HepG2 (cell line): ENCODE results near the gene SNAPC4. TPM values are rescaled to one million over a fixed set of nuclear protein-coding genes. Genes with fewer than 3 reads are reported as not detected.

ENCODE experiments used
- ATAC-seq: fragments of 200-7000 bp; cut with Tn5 transposase; 3 replicates; pipeline ENCODE4 v1.9.1; 2020; ENCODE audit warnings: mild to moderate bottlenecking, moderate library complexity
- BruUV-seq: library from RNA; stranded (reverse); fragments of 400-500 nt; replicated peaks from 2 replicates; lab custom pipeline; 2021; lab: Mats Ljungman, UMichigan
- CTCF ChIA-PET: fragments of 300-600 bp; formaldehyde crosslinking; extraction: SDS; loops from one replicate; lab custom pipeline; 2021; ENCODE audit warnings: low total read pairs, inconsistent platforms, low intra/inter-chr PET ratio; lab: Yijun Ruan, JAX
- POLR2A ChIA-PET: fragments of 350-600 bp; sonication (Branson Sonifier 250); formaldehyde crosslinking; loops from one replicate; lab custom pipeline; 2020; ENCODE audit warnings: antibody characterized with exemption, inconsistent platforms; lab: Yijun Ruan, JAX
- DNase-seq: peaks from one replicate; pipeline ENCODE4 v3.0.0-alpha.2; 2015; ENCODE audit warnings: low spot score
- FAIRE-seq: peaks from 3 replicates; lab custom pipeline; 2011; peaks lifted over from hg19 to GRCh38; lab: Jason Lieb, UNC
- H2AFZ ChIP-seq: one replicate; pipeline ENCODE4 v1.6.1; 2011; ENCODE audit warnings: low read length, inconsistent platforms
- H3K27ac ChIP-seq: fragments of 300-600 bp; 3 replicates; pipeline ENCODE4 v1.8.0; 2011; ENCODE audit warnings: mixed run types, mild to moderate bottlenecking, mixed read lengths, low read length, inconsistent platforms; ENCODE audit not compliant: insufficient read depth; ENCODE audit errors: extremely low read length
- H3K27me3 ChIP-seq, 2 experiments: fragments of 200-600 bp in 1 of 2; 2 replicates in 1 of 2; 3 replicates in 1 of 2; pipeline versions ENCODE4 v1.6.0 to v1.8.0; 2011; ENCODE audit warnings: low read length in 2 of 2, mild to moderate bottlenecking in 2 of 2, moderate library complexity in 2 of 2, inconsistent platforms in 1 of 2; ENCODE audit not compliant: insufficient read depth in 2 of 2, control insufficient read depth in 1 of 2
- H3K36me3 ChIP-seq, 2 experiments: fragments of 200-600 bp in 1 of 2; replicated peaks in 1 of 2; 2 replicates in 1 of 2; 3 replicates in 1 of 2; pipeline versions ENCODE4 v1.5.1 to v1.8.0; 2011; ENCODE audit warnings: low read length in 2 of 2, inconsistent platforms in 1 of 2; ENCODE audit not compliant: insufficient read depth in 2 of 2, control insufficient read depth in 1 of 2
- H3K4me1 ChIP-seq: 2 replicates; pipeline ENCODE4 v1.5.1; 2012; ENCODE audit warnings: low read length, inconsistent platforms; ENCODE audit not compliant: insufficient read depth
- H3K4me2 ChIP-seq: 2 replicates; pipeline ENCODE4 v1.6.0; 2011; ENCODE audit warnings: low read depth, low read length, inconsistent platforms
- H3K4me3 ChIP-seq, 3 experiments: fragments of 200-600 bp in 1 of 3; sonication (generic), shearing (Covaris generic) in 1 of 3; replicated peaks in 1 of 3; 2 replicates each; pipeline ENCODE4 v1.5.1; 2011 to 2016; ENCODE audit warnings: low read length in 3 of 3, inconsistent platforms in 2 of 3, low read depth in 2 of 3, mild to moderate bottlenecking in 2 of 3, control low read depth in 1 of 3, mixed read lengths in 1 of 3; ENCODE audit not compliant: insufficient read depth in 1 of 3
- H3K79me2 ChIP-seq: one replicate; pipeline ENCODE4 v1.6.1; 2011; ENCODE audit warnings: low read length, inconsistent platforms; ENCODE audit not compliant: insufficient read depth
- H3K9ac ChIP-seq: 2 replicates; pipeline ENCODE4 v1.6.0; 2011; ENCODE audit warnings: mild to moderate bottlenecking, low read depth, low read length, inconsistent platforms; ENCODE audit not compliant: insufficient read depth
- H3K9me3 ChIP-seq: 2 replicates; pipeline ENCODE4 v1.5.1; 2012; ENCODE audit warnings: mild to moderate bottlenecking, low read length
- H4K20me1 ChIP-seq: 2 replicates; pipeline ENCODE4 v1.6.0; 2011; ENCODE audit warnings: inconsistent platforms, mild to moderate bottlenecking, low read length, moderate library complexity; ENCODE audit not compliant: insufficient read depth
- AGO2 ChIP-seq: fragments of 200-400 bp; formaldehyde crosslinking; optimal IDR thresholded peaks from 2 replicates; pipeline ENCODE3; 2017; ENCODE audit warnings: mild to moderate bottlenecking, low read depth, low read length, moderate library complexity
- KAT8 ChIP-seq: IDR thresholded peaks from 2 replicates; pipeline ENCODE4 v1.6.1; 2016; ENCODE audit warnings: missing genetic modification reagents, missing compliant biosample characterization
- KDM1A ChIP-seq: IDR thresholded peaks from 2 replicates; pipeline ENCODE4 v1.6.1; 2016; ENCODE audit warnings: missing compliant biosample characterization
- ONECUT2 ChIP-seq: sonication (generic); formaldehyde crosslinking; IDR thresholded peaks from 2 replicates; pipeline ENCODE4 v1.4.0; 2020; ENCODE audit warnings: missing genetic modification reagents
- TEAD3 ChIP-seq: optimal IDR thresholded peaks from 2 replicates; pipeline ENCODE3; 2016; ENCODE audit warnings: borderline replicate concordance
- ZFX ChIP-seq: sonication (generic); formaldehyde crosslinking; IDR thresholded peaks from 2 replicates; pipeline ENCODE4 v1.4.0; 2020; ENCODE audit warnings: mild to moderate bottlenecking, low read depth, missing genetic modification reagents, moderate library complexity
- ZNF142 ChIP-seq: sonication (generic); formaldehyde crosslinking; IDR thresholded peaks from 2 replicates; pipeline ENCODE4 v1.4.0; 2020; ENCODE audit warnings: missing genetic modification reagents
- ZNF737 ChIP-seq: sonication (generic); formaldehyde crosslinking; IDR thresholded peaks from 2 replicates; pipeline ENCODE4 v1.5.0; 2020; ENCODE audit warnings: missing genetic modification reagents, mild to moderate bottlenecking, borderline replicate concordance
- ZNF746 ChIP-seq: sonication (generic); formaldehyde crosslinking; IDR thresholded peaks from 2 replicates; pipeline ENCODE4 v1.8.0; 2022; ENCODE audit warnings: mild to moderate bottlenecking, missing genetic modification reagents
- WGBS: methylation state at CpG from one replicate; pipeline ENCODE4 v1.1.6; 2017; ENCODE audit warnings: low lambda C conversion rate; 5-methylcytosine and 5-hydroxymethylcytosine counted together
- in situ Hi-C: cut with HindIII; loops from 2 replicates; pipeline ENCODE4 v1.10.0; 2017; ENCODE audit warnings: low pct_unique_long_range_greater_than_20kb; ENCODE audit not compliant: extremely low pct_ligation_motif_present
- intact Hi-C: fragments of 100-400 bp; cut with micrococcal nuclease; formaldehyde crosslinking; loops from one replicate; pipeline ENCODE4 v1.10.0; 2022; ENCODE audit not compliant: unreplicated experiment
- polyA plus RNA-seq, 8 experiments: library from polyadenylated mRNA; depleted of rRNA in 3 of 8; stranded (reverse) in 7 of 8; unstranded in 1 of 8; fragments of >200 nt; fragmentation: Illumina TruSeq in 4 of 8; extraction: Trizol in 4 of 8; gene quantifications; 2 replicates each; pipeline versions ENCODE4 v1.2.1 to v1.2.3, GENCODE V29; 2011 to 2016; ENCODE audit warnings: low read depth in 4 of 8, missing spikeins in 1 of 8, mixed read lengths in 1 of 8; ENCODE audit not compliant: insufficient read depth in 1 of 8
- total RNA-seq, 5 experiments: library from RNA; depleted of rRNA; stranded (reverse); fragments of >200 nt; fragmentation: Illumina TruSeq; extraction: Trizol; gene quantifications; 2 replicates each; pipeline ENCODE4 v1.2.3, GENCODE V29; 2016; ENCODE audit warnings: low read depth in 1 of 5

Gene SNAPC4
- total and polyA plus RNA-seq, 2 of the 13 experiments (the other 11 are each of a cell fraction or from before 2014, with no cell fraction given): 2.0 to 6.0 TPM

- no peak for DNase-seq
- Histone ChIP-seq H3K9ac (no peak overlapping the region), H3K4me2 (no peak overlapping the region), H3K79me2 (no peaks in the 10 kb centered on the region), H2AFZ (no peak overlapping the region), H3K27ac (no peak overlapping the region), H3K36me3 (peaks cover 18 to 28% of the 10 kb centered on the region in 2 experiments; a peak in 3 of 5 replicates), H3K4me1 (peaks cover 10% of the 10 kb centered on the region), H4K20me1 (no peaks in the 10 kb centered on the region), H3K4me3 (no peak overlapping the region), H3K9me3 (no peaks in the 10 kb centered on the region), H3K27me3 (no peaks in the 10 kb centered on the region)
- intact Hi-C loops: no loop called here
- no TSS peak for BruUV-seq
- 95% methylated on average over 12 of the region's 18 CpGs for WGBS
- CTCF ChIA-PET: no interaction called here
- ATAC-seq: no peak
- POLR2A ChIA-PET: no interaction called here
- TF ChIP-seq ZNF737 (CRISPR knock-in tag): no peak
- TF ChIP-seq KDM1A: no peak
- no peak for TF ChIP-seq KAT8 (CRISPR knock-in tag)
- in situ Hi-C loops: no loop called here
- no peak for FAIRE-seq
Observed at GRCh38 chr9:136379003-136379287, 21.0 kb downstream of the SNAPC4 start.

- H4K20me1 ChIP-seq: no peaks in the 10 kb centered on the region
- H3K27ac ChIP-seq: no peak overlapping the region
- no TSS peak for BruUV-seq
- peaks cover 14% of the 10 kb centered on the region for H3K4me1 ChIP-seq
- CTCF ChIA-PET: no interaction called here
- FAIRE-seq: no peak
- H3K79me2 ChIP-seq: no peaks in the 10 kb centered on the region
- H2AFZ ChIP-seq: no peak overlapping the region
- no peak overlapping the region for H3K4me3 ChIP-seq
- H3K9me3 ChIP-seq: no peaks in the 10 kb centered on the region
- WGBS: 93% methylated on average over 17 of the region's 28 CpGs
- no peaks in the 10 kb centered on the region; a peak in 1 of 5 replicates for H3K27me3 ChIP-seq
- intact Hi-C loops (no loop called here), in situ Hi-C loops (no loop called here)
- DNase-seq: no peak
- no peak overlapping the region for H3K9ac ChIP-seq
- H3K4me2 ChIP-seq: no peak overlapping the region
- no peak for ATAC-seq
- TF ChIP-seq ZNF142 (CRISPR knock-in tag): no peak
- no peak for TF ChIP-seq ONECUT2 (CRISPR knock-in tag)
- TF ChIP-seq ZNF746 (CRISPR knock-in tag): no peak
- TF ChIP-seq AGO2: peak; percentile 36
- no peak for TF ChIP-seq TEAD3
- 0 out of 2 replicates have a peak, but pooled peaks have one; percentile 10 for TF ChIP-seq ZFX (CRISPR knock-in tag)
- peaks cover 16 to 25% of the 10 kb centered on the region in 2 experiments; a peak in 3 of 5 replicates for H3K36me3 ChIP-seq
- POLR2A ChIA-PET: no interaction called here
Observed at GRCh38 chr9:136378170-136379002, 21.6 kb downstream of the SNAPC4 start.
